CD8-positive, alpha-beta memory T cell (primary cell): Measurements from ENCODE around the gene DNAH10. TPM values are rescaled to one million over a fixed set of nuclear protein-coding genes. Genes with fewer than 3 reads are reported as not detected.

Experiments
- CTCF ChIA-PET: fragments of 350-600 bp; sonication (Branson Sonifier 250); formaldehyde crosslinking; loops from one replicate; lab custom pipeline; 2021; ENCODE audit warnings: antibody characterized with exemption; lab: Charles Lee
- POLR2A ChIA-PET: fragments of 350-600 bp; sonication (Branson Sonifier 250); formaldehyde crosslinking; loops from one replicate; lab custom pipeline; 2021; ENCODE audit warnings: antibody characterized with exemption; lab: Charles Lee
- DNase-seq, 5 donors: peaks; one replicate each; pipeline versions ENCODE4 v3.0.0 to v3.0.0-alpha.2; 2020 to 2022; ENCODE audit warnings: mixed read lengths in 1 of 5
- H3K27ac ChIP-seq: one replicate; pipeline ENCODE4 v1.7.0; 2013; ENCODE audit warnings: low read depth, mild to moderate bottlenecking, low read length, moderate library complexity
- H3K27me3 ChIP-seq: 2 replicates; pipeline ENCODE4 v1.7.0; 2013; ENCODE audit warnings: low read length, mild to moderate bottlenecking; ENCODE audit not compliant: insufficient read depth, poor library complexity, severe bottlenecking
- H3K36me3 ChIP-seq: 2 replicates; pipeline ENCODE4 v1.7.0; 2013; ENCODE audit warnings: mild to moderate bottlenecking, low read length, moderate library complexity; ENCODE audit not compliant: insufficient read depth
- H3K4me1 ChIP-seq: 2 replicates; pipeline ENCODE4 v1.7.0; 2013; ENCODE audit warnings: mild to moderate bottlenecking, low read length, moderate library complexity; ENCODE audit not compliant: insufficient read depth
- H3K4me3 ChIP-seq: 2 replicates; pipeline ENCODE4 v1.7.0; 2013; ENCODE audit warnings: mild to moderate bottlenecking, low read length
- H3K9me3 ChIP-seq: 2 replicates; pipeline ENCODE4 v1.7.0; 2013; ENCODE audit warnings: mild to moderate bottlenecking, low read length
- H3K27ac Mint-ChIP-seq, 8 donors: one replicate each; pipeline ENCODE4 v1.8.0; 2020 to 2021; ENCODE audit warnings: mixed read lengths in 8 of 8, mild to moderate bottlenecking in 6 of 8, inconsistent platforms in 3 of 8, moderate library complexity in 3 of 8
- H3K27me3 Mint-ChIP-seq, 2 donors: one replicate each; pipeline ENCODE4 v1.8.0; 2020 to 2021; ENCODE audit warnings: mixed read lengths in 2 of 2, mild to moderate bottlenecking in 1 of 2, moderate library complexity in 1 of 2
- H3K36me3 Mint-ChIP-seq, 3 donors: one replicate each; pipeline ENCODE4 v1.8.0; 2020 to 2021; ENCODE audit warnings: mixed read lengths in 3 of 3, inconsistent platforms in 1 of 3, mild to moderate bottlenecking in 1 of 3
- H3K4me1 Mint-ChIP-seq, 3 donors: one replicate each; pipeline ENCODE4 v1.8.0; 2020 to 2021; ENCODE audit warnings: mixed read lengths in 3 of 3, inconsistent platforms in 1 of 3, mild to moderate bottlenecking in 1 of 3
- H3K4me3 Mint-ChIP-seq, 7 donors: one replicate each; pipeline ENCODE4 v1.8.0; 2020 to 2021; ENCODE audit warnings: mixed read lengths in 7 of 7, mild to moderate bottlenecking in 6 of 7, moderate library complexity in 4 of 7, inconsistent platforms in 2 of 7
- H3K9me3 Mint-ChIP-seq, 5 donors: one replicate each; pipeline ENCODE4 v1.8.0; 2020 to 2022; ENCODE audit warnings: mixed read lengths in 5 of 5, mild to moderate bottlenecking in 3 of 5, moderate library complexity in 2 of 5, inconsistent platforms in 1 of 5
- polyA plus RNA-seq: library from polyadenylated mRNA; unstranded; fragments of 300-500 nt; fragmentation: Illumina TruSeq; gene quantifications from one replicate; pipeline ENCODE4 v1.2.3, GENCODE V29; 2021
- total RNA-seq, 2 experiments: library from RNA; stranded (reverse); gene quantifications; one replicate each; pipeline ENCODE4 v1.2.3, GENCODE V29; 2021

DNAH10 gene
- total and polyA plus RNA-seq, 3 experiments from 2014 or later: 0.09 to 0.13 TPM; not detected in 1

- no peaks in the 10 kb centered on the region for H3K36me3 Mint-ChIP-seq
- no peak overlapping the region for H3K27ac Mint-ChIP-seq
- H3K9me3 ChIP-seq: no peaks in the 10 kb centered on the region
- H3K4me3 Mint-ChIP-seq: no peak overlapping the region
- no peaks in the 10 kb centered on the region for H3K4me1 Mint-ChIP-seq
- no peaks in the 10 kb centered on the region for H3K4me1 ChIP-seq
- no peaks in the 10 kb centered on the region for H3K9me3 Mint-ChIP-seq
- no peaks in the 10 kb centered on the region for H3K36me3 ChIP-seq
- ChIA-PET POLR2A (no interaction called here), CTCF (no interaction called here)
- DNase-seq: no peak
- no peak overlapping the region for H3K27ac ChIP-seq
- H3K27me3 Mint-ChIP-seq: peaks cover 6 to 15% of the 10 kb centered on the region in 2 donors
- H3K4me3 ChIP-seq: no peak overlapping the region
- no peaks in the 10 kb centered on the region for H3K27me3 ChIP-seq
Measured at GRCh38 chr12:123849517-123849916, 87.4 kb downstream of the DNAH10 start.

GRCh38 chr12:123850246-123851134 is 88.4 kb downstream of the DNAH10 start:
- H3K36me3 Mint-ChIP-seq: no peaks in the 10 kb centered on the region
- ChIA-PET POLR2A (no interaction called here), CTCF (no interaction called here)
- Histone ChIP-seq H3K36me3 (no peaks in the 10 kb centered on the region), H3K9me3 (no peaks in the 10 kb centered on the region), H3K4me3 (no peak overlapping the region), H3K4me1 (no peaks in the 10 kb centered on the region), H3K27me3 (no peaks in the 10 kb centered on the region), H3K27ac (no peak overlapping the region)
- no peaks in the 10 kb centered on the region for H3K9me3 Mint-ChIP-seq
- peak overlapping the region in 1 of 8 donors; percentile 55 for H3K27ac Mint-ChIP-seq
- H3K4me1 Mint-ChIP-seq: no peaks in the 10 kb centered on the region
- H3K27me3 Mint-ChIP-seq: peaks cover 6 to 15% of the 10 kb centered on the region in 2 donors
- H3K4me3 Mint-ChIP-seq: no peak overlapping the region
- DNase-seq: no peak

DNA sequence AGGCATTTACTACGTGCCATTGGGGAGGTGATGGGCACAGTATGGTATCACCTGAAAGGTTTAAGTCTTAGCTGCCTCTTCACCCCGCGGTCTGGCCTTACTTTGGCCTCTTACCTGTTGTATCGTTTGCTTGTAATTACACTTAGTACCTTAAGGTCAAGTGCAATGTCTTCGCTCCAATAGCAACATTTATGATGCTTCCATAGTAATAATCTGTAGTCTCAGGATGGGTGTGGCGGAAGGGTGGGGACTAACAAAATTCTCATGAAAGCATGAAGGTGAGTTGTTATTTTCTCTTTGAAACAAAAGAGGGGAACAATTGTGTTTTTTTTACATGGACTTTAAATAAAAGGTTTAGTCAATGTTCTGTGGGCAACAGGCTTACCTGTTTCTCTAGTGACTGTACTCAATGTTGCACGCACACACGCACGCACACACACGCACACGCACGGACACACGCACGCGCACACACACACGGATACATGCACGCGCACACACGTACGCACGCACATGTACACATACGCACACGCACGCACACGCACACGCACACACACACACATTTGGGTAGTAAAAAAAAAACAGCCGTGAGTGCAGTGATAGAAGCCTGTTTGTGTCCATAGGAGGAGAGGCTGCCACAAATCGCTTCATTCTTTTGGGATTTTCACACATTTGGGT is 91.4 kb downstream of the DNAH10 start:
- H3K27me3 ChIP-seq: no peaks in the 10 kb centered on the region
- Mint-ChIP-seq H3K36me3 (no peaks in the 10 kb centered on the region), H3K4me3 (no peak overlapping the region), H3K4me1 (no peaks in the 10 kb centered on the region), H3K27me3 (peaks cover 14 to 22% of the 10 kb centered on the region in 2 donors), H3K27ac (no peak overlapping the region), H3K9me3 (no peaks in the 10 kb centered on the region)
- no peaks in the 10 kb centered on the region for H3K4me1 ChIP-seq
- no peak for DNase-seq
- H3K36me3 ChIP-seq: no peaks in the 10 kb centered on the region
- no peaks in the 10 kb centered on the region for H3K9me3 ChIP-seq
- POLR2A ChIA-PET: no interaction called here
- CTCF ChIA-PET: no interaction called here
- no peak overlapping the region for H3K27ac ChIP-seq
- H3K4me3 ChIP-seq: no peak overlapping the region

DNA sequence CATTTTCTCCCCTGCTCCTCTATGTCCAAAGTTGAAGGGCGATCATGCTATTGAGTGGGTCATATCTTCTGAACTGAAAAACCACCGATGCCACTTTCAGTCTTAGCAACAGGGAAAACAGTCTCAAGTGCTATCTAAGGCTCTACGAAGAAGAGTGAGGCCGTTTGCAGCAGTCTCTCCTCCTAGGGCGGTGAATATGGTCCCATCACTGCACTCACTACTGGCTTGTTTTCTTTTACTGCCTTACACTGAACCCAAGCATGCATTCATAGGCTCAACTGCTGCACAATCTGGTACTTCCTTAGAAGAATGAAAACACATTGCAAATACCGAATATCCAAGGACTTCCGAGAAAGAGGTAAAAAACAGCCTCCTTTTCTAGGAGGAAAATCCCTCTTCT is 92.1 kb downstream of the DNAH10 start:
- no peak for DNase-seq
- Histone ChIP-seq H3K27ac (no peak overlapping the region), H3K36me3 (no peaks in the 10 kb centered on the region), H3K4me1 (no peaks in the 10 kb centered on the region), H3K4me3 (no peak overlapping the region), H3K27me3 (no peaks in the 10 kb centered on the region), H3K9me3 (no peaks in the 10 kb centered on the region)
- POLR2A ChIA-PET: no interaction called here
- peaks cover 16 to 21% of the 10 kb centered on the region in 2 donors for H3K27me3 Mint-ChIP-seq
- H3K4me3 Mint-ChIP-seq: no peak overlapping the region
- CTCF ChIA-PET: no interaction called here
- no peaks in the 10 kb centered on the region for H3K9me3 Mint-ChIP-seq
- no peaks in the 10 kb centered on the region for H3K36me3 Mint-ChIP-seq
- no peaks in the 10 kb centered on the region for H3K4me1 Mint-ChIP-seq
- H3K27ac Mint-ChIP-seq: no peak overlapping the region

DNA sequence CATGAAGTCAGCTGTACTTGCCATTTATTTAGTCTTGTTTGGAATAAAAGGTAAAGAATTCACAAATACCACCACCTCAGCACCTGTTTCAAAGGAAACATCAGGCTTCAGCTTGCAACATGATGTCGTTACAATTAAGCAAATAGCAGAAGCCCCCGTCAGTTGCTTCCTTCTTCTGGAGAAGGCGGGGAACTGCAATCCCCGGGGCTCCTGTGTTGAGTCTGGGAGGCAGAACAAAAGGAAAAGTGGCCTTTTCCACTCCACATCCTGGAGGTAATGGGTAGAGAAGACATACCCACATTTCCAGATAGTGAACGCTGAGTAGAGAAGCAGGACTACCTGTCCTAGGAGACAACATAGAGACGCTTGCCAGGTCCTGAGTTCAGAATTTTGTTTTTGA is 92.8 kb downstream of the DNAH10 start:
- H3K27me3 Mint-ChIP-seq: peaks cover 16 to 22% of the 10 kb centered on the region in 2 donors
- DNase-seq: no peak
- Histone ChIP-seq H3K27me3 (no peaks in the 10 kb centered on the region), H3K36me3 (no peaks in the 10 kb centered on the region), H3K27ac (no peak overlapping the region), H3K9me3 (no peaks in the 10 kb centered on the region), H3K4me3 (no peak overlapping the region), H3K4me1 (no peaks in the 10 kb centered on the region)
- H3K4me3 Mint-ChIP-seq: no peak overlapping the region
- H3K9me3 Mint-ChIP-seq: no peaks in the 10 kb centered on the region
- no peaks in the 10 kb centered on the region for H3K4me1 Mint-ChIP-seq
- POLR2A ChIA-PET: no interaction called here
- H3K27ac Mint-ChIP-seq: no peak overlapping the region
- CTCF ChIA-PET: no interaction called here
- no peaks in the 10 kb centered on the region for H3K36me3 Mint-ChIP-seq

- Mint-ChIP-seq H3K4me1 (no peaks in the 10 kb centered on the region), H3K4me3 (no peak overlapping the region), H3K9me3 (no peaks in the 10 kb centered on the region), H3K36me3 (no peaks in the 10 kb centered on the region), H3K27ac (no peak overlapping the region), H3K27me3 (peaks cover 16 to 20% of the 10 kb centered on the region in 2 donors)
- Histone ChIP-seq H3K4me1 (no peaks in the 10 kb centered on the region), H3K27ac (no peak overlapping the region), H3K9me3 (no peaks in the 10 kb centered on the region), H3K36me3 (no peaks in the 10 kb centered on the region), H3K4me3 (no peak overlapping the region), H3K27me3 (no peaks in the 10 kb centered on the region)
- CTCF ChIA-PET: no interaction called here
- POLR2A ChIA-PET: no interaction called here
- DNase-seq: no peak
Measured at GRCh38 chr12:123856681-123857080, 94.6 kb downstream of the DNAH10 start.

DNA sequence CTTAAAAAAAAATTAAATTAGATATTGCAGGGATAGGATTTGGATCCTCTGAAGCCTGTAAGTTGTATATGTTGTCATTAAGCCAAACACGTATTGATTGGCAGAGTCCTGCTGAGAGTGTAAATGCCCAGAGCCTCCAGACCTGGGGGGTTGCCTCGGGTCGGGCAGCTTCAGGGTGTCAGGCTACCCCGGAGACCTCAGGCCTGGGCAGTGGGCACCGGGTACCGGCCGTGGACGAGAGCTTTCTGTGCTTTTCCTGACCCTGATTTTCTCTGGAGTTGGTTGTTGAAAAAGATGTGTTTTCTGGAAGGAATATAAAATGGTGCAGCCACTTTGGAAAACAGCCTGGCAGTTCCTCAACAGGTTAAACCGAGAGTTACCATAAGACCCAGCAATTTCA is 96.1 kb downstream of the DNAH10 start:
- no peak overlapping the region for H3K4me3 Mint-ChIP-seq
- DNase-seq: no peak
- H3K9me3 Mint-ChIP-seq: no peaks in the 10 kb centered on the region
- Histone ChIP-seq H3K27me3 (no peaks in the 10 kb centered on the region), H3K4me1 (no peaks in the 10 kb centered on the region), H3K36me3 (no peaks in the 10 kb centered on the region), H3K9me3 (no peaks in the 10 kb centered on the region), H3K4me3 (no peak overlapping the region), H3K27ac (no peak overlapping the region)
- no peaks in the 10 kb centered on the region for H3K36me3 Mint-ChIP-seq
- peak overlapping the region in 1 of 8 donors; percentile 13 for H3K27ac Mint-ChIP-seq
- ChIA-PET POLR2A (no interaction called here), CTCF (no interaction called here)
- H3K27me3 Mint-ChIP-seq: peaks cover 10 to 20% of the 10 kb centered on the region in 2 donors
- no peaks in the 10 kb centered on the region for H3K4me1 Mint-ChIP-seq

- DNase-seq: no peak
- Mint-ChIP-seq H3K27ac (no peak overlapping the region), H3K27me3 (peaks cover 10 to 16% of the 10 kb centered on the region in 2 donors), H3K9me3 (no peaks in the 10 kb centered on the region), H3K4me3 (no peak overlapping the region), H3K4me1 (no peaks in the 10 kb centered on the region), H3K36me3 (no peaks in the 10 kb centered on the region)
- Histone ChIP-seq H3K9me3 (no peaks in the 10 kb centered on the region), H3K36me3 (no peaks in the 10 kb centered on the region), H3K27ac (no peak overlapping the region), H3K4me3 (no peak overlapping the region), H3K4me1 (no peaks in the 10 kb centered on the region), H3K27me3 (no peaks in the 10 kb centered on the region)
- CTCF ChIA-PET: no interaction called here
- POLR2A ChIA-PET: no interaction called here
Measured at GRCh38 chr12:123859035-123859434, 96.9 kb downstream of the DNAH10 start.
